K562 (cell line): Measurements from ENCODE around the gene RPF1. TPM values are rescaled to one million over a fixed set of nuclear protein-coding genes. Genes with fewer than 3 reads are reported as not detected.

ENCODE experiments used
- BRD4 ChIP-seq: fragments of 200-600 bp; sonication (generic); IDR thresholded peaks from 2 replicates; pipeline ENCODE4 v1.6.1; 2017; ENCODE audit warnings: inconsistent platforms
- CC2D1A ChIP-seq: fragments of 450-650 bp; IDR thresholded peaks from 2 replicates; pipeline ENCODE4 v1.6.1; 2017; ENCODE audit warnings: mild to moderate bottlenecking
- EP300 ChIP-seq: IDR thresholded peaks from 2 replicates; pipeline ENCODE4 v1.6.1; 2012; ENCODE audit warnings: low read length, improper control_type of control experiment
- FIP1L1 ChIP-seq: fragments of 200-400 bp; formaldehyde crosslinking; IDR thresholded peaks from 2 replicates; pipeline ENCODE4 v1.6.1; 2018; ENCODE audit warnings: mild to moderate bottlenecking, low read depth, low read length; ENCODE audit not compliant: poor library complexity, severe bottlenecking
- ID3 ChIP-seq, 2 experiments: fragments of 250-450 bp in 1 of 2; fragments of 450-650 bp in 1 of 2; sonication (Bioruptor Pico) in 1 of 2; IDR thresholded peaks; 2 replicates each; pipeline versions ENCODE4 v1.6.1 to v1.8.0; 2016 to 2021; ENCODE audit warnings: mild to moderate bottlenecking in 2 of 2, moderate library complexity in 2 of 2, missing compliant biosample characterization in 1 of 2, missing genetic modification characterization in 1 of 2
- NFRKB ChIP-seq: fragments of 450-650 bp; IDR thresholded peaks from 2 replicates; pipeline ENCODE4 v1.6.1; 2016; ENCODE audit warnings: low read depth
- NRF1 ChIP-seq, 2 experiments: fragments of 450-650 bp; IDR thresholded peaks in 1 of 2; conservative IDR thresholded peaks in 1 of 2; 2 replicates each; pipeline ENCODE4 v1.6.1; 2014; ENCODE audit warnings: mild to moderate bottlenecking in 2 of 2
- PTBP1 ChIP-seq: fragments of 200-400 bp; formaldehyde crosslinking; IDR thresholded peaks from 2 replicates; pipeline ENCODE4 v1.6.1; 2017; ENCODE audit warnings: low read depth, low read length
- RAD21 ChIP-seq, 2 experiments: fragments of 250-450 bp in 1 of 2; fragments of 450-650 bp in 1 of 2; sonication (Bioruptor Pico) in 1 of 2; formaldehyde crosslinking in 1 of 2; IDR thresholded peaks in 1 of 2; conservative IDR thresholded peaks in 1 of 2; 2 replicates each; pipeline versions ENCODE4 v1.4.0 to v1.8.0; 2020 to 2022; ENCODE audit warnings: mild to moderate bottlenecking in 2 of 2, moderate library complexity in 1 of 2
- SMAD3 ChIP-seq: fragments of 450-650 bp; formaldehyde crosslinking; conservative IDR thresholded peaks from 2 replicates; pipeline ENCODE4 v1.4.0; 2020; ENCODE audit warnings: mild to moderate bottlenecking
- SRSF9 ChIP-seq: fragments of 200-400 bp; formaldehyde crosslinking; IDR thresholded peaks from 2 replicates; pipeline ENCODE4 v1.6.1; 2017; ENCODE audit warnings: low read depth, low read length, borderline replicate concordance
- STAG1 ChIP-seq: sonication (generic); formaldehyde crosslinking; IDR thresholded peaks from 2 replicates; pipeline ENCODE4 v1.5.0; 2020; ENCODE audit warnings: missing genetic modification reagents, borderline replicate concordance
- XRCC3 ChIP-seq: fragments of 450-650 bp; IDR thresholded peaks from 2 replicates; pipeline ENCODE4 v1.6.1; 2017; ENCODE audit warnings: mild to moderate bottlenecking, moderate library complexity
- ZHX1 ChIP-seq: fragments of 150-350 bp; conservative IDR thresholded peaks from 2 replicates; pipeline ENCODE4 v1.6.1; 2014; ENCODE audit warnings: low read length
- ZNF133 ChIP-seq: fragments of 250-450 bp; sonication (Bioruptor Pico); IDR thresholded peaks from 2 replicates; pipeline ENCODE4 v1.4.0; 2020; ENCODE audit warnings: mild to moderate bottlenecking
- ZNF347 ChIP-seq: fragments of 450-650 bp; formaldehyde crosslinking; IDR thresholded peaks from 2 replicates; pipeline ENCODE4 v1.4.0; 2020; ENCODE audit warnings: low read depth, mild to moderate bottlenecking, moderate library complexity
- ZNF431 ChIP-seq: sonication (generic); formaldehyde crosslinking; IDR thresholded peaks from 2 replicates; pipeline ENCODE4 v1.8.0; 2022; ENCODE audit warnings: mild to moderate bottlenecking, missing genetic modification reagents
- ZNF551 ChIP-seq: fragments of 250-450 bp; sonication (Bioruptor Pico); IDR thresholded peaks from 2 replicates; pipeline ENCODE4 v1.5.0; 2021; ENCODE audit warnings: mild to moderate bottlenecking, moderate library complexity
- ZNF609 ChIP-seq: sonication (generic); formaldehyde crosslinking; IDR thresholded peaks from 2 replicates; pipeline ENCODE4 v1.8.1; 2023; ENCODE audit warnings: missing genetic modification reagents, mild to moderate bottlenecking, borderline replicate concordance
- polyA plus RNA-seq, 8 experiments: library from polyadenylated mRNA; depleted of rRNA in 4 of 8; stranded (reverse) in 5 of 8; unstranded in 3 of 8; fragments of >200 nt; fragmentation: Nextera tagmentation in 2 of 8; fragmentation: Illumina TruSeq in 1 of 8; extraction: Ambion mirVana in 2 of 8; extraction: Trizol in 1 of 8; gene quantifications; 2 replicates each; pipeline versions ENCODE4 v1.2.1 to v1.2.3, GENCODE V29; 2011 to 2014; ENCODE audit warnings: inconsistent platforms in 1 of 8, missing spikeins in 1 of 8
- total RNA-seq, 7 experiments: library from RNA; depleted of rRNA in 6 of 7; stranded (reverse); fragments of >200 nt in 6 of 7; fragmentation: Illumina TruSeq in 2 of 7; extraction: Trizol in 2 of 7; gene quantifications; 2 replicates each; pipeline versions ENCODE4 v1.2.1 to v1.2.3, GENCODE V29; 2011 to 2021; ENCODE audit warnings: low replicate concordance in 1 of 7

RPF1 gene
- total and polyA plus RNA-seq, 9 of the 15 experiments (the other 6 are each of a cell fraction or from before 2014, with no cell fraction given) = 52.4 to 156 (median 90.2) TPM

- TF ChIP-seq ZNF609 = no peak
- TF ChIP-seq ZHX1 = no peak
- TF ChIP-seq FIP1L1 = no peak
- TF ChIP-seq BRD4 = no peak
- TF ChIP-seq NFRKB = peak; percentile 90
- peak; percentile 90 for TF ChIP-seq CC2D1A
- no peak for TF ChIP-seq ZNF551 (CRISPR knock-in tag)
- TF ChIP-seq ID3 (CRISPR knock-in tag; IDR thresholded peaks at IDR 0.05) = no peak
- TF ChIP-seq ID3 (tag; IDR thresholded peaks at IDR 0.05) = peak; percentile 85
- TF ChIP-seq ZNF347 (CRISPR knock-in tag) = no peak
- TF ChIP-seq EP300 = no peak
- peak; percentile 32; the same call in 1 of the 2 replicates for TF ChIP-seq ZNF431 (CRISPR knock-in tag)
- TF ChIP-seq XRCC3 = no peak
- no peak for TF ChIP-seq ZNF133 (CRISPR knock-in tag)
- no peak for TF ChIP-seq STAG1
- 0 out of 2 replicates have a peak, but pooled peaks have one; percentile 25 for TF ChIP-seq SMAD3
- peak; percentile 91 to 92 for TF ChIP-seq NRF1 (conservative IDR thresholded peaks at IDR 0.05 in 1 of 2, IDR thresholded peaks at IDR 0.05 in 1 of 2)
- peak in 1 of 2 experiments; percentile 13; a peak in 1 of 4 replicates for TF ChIP-seq RAD21 (CRISPR knock-in tag; conservative IDR thresholded peaks at IDR 0.05 in 1 of 2, IDR thresholded peaks at IDR 0.05 in 1 of 2)
- TF ChIP-seq SRSF9 = no peak
- no peak for TF ChIP-seq PTBP1
Measured at GRCh38 chr1:84478876-84479868, at the start of gene RPF1 (continued).
